Testis (tissue), 3 donors: ENCODE measurements around the gene PLPPR3. TPM values are rescaled to one million over a fixed set of nuclear protein-coding genes. Genes with fewer than 3 reads are reported as not detected.

ENCODE experiments used
- DNase-seq: peaks from one replicate; pipeline ENCODE4 v3.0.0-alpha.2; 2019
- H3K27ac ChIP-seq, 2 donors: fragments of 200-600 bp; sonication (generic); one replicate each; pipeline ENCODE4 v1.5.1; 2019
- H3K27me3 ChIP-seq: fragments of 200-600 bp; sonication (generic); one replicate; pipeline ENCODE4 v1.5.1; 2019
- H3K36me3 ChIP-seq: fragments of 200-600 bp; sonication (generic); one replicate; pipeline ENCODE4 v1.5.1; 2017; ENCODE audit warnings: low read depth; ENCODE audit errors: missing control alignments
- H3K4me1 ChIP-seq: fragments of 200-600 bp; sonication (generic); one replicate; pipeline ENCODE4 v1.5.1; 2019
- H3K4me3 ChIP-seq, 2 donors: fragments of 200-600 bp; sonication (generic); one replicate each; pipeline ENCODE4 v1.5.1; 2017 to 2019
- H3K9me3 ChIP-seq: fragments of 200-600 bp; sonication (generic); one replicate; pipeline ENCODE4 v1.5.1; 2017
- CTCF ChIP-seq, 3 experiments: fragments of 450-650 bp in 2 of 3; fragments of 200-600 bp in 1 of 3; sonication (generic) in 1 of 3; IDR thresholded peaks; one replicate each; pipeline ENCODE4 v1.5.1; 2016 to 2019; ENCODE audit warnings: antibody characterized with exemption in 3 of 3, mild to moderate bottlenecking in 2 of 3, moderate library complexity in 1 of 3
- POLR2A ChIP-seq: fragments of 450-650 bp; IDR thresholded peaks from one replicate; pipeline ENCODE4 v1.6.1; 2017; ENCODE audit warnings: antibody characterized with exemption, mild to moderate bottlenecking, moderate library complexity
- WGBS, 2 donors: methylation state at CpG; one replicate each; pipeline ENCODE4 v1.1.5; 2018; 5-methylcytosine and 5-hydroxymethylcytosine counted together
- intact Hi-C: fragments of 100-400 bp; cut with DNase I; formaldehyde crosslinking; loops from one replicate; pipeline ENCODE4 v1.15.1; 2023; ENCODE audit warnings: low total_unique reads
- polyA plus RNA-seq: library from polyadenylated mRNA; stranded (reverse); fragments of 350-450 nt; fragmentation: Illumina TruSeq; extraction: RNeasy Lipid Tissue Mini Kit (QIAGEN cat#74804); gene quantifications from one replicate; pipeline ENCODE4 v1.2.3, GENCODE V29; 2014; ENCODE audit warnings: low read depth, low replicate concordance; ENCODE audit not compliant: insufficient read depth
- total RNA-seq, 2 donors: library from RNA; depleted of rRNA; stranded (reverse); fragments of >200 nt; gene quantifications; one replicate each; pipeline ENCODE4 v1.2.3, GENCODE V29; 2016

Gene PLPPR3
- total and polyA plus RNA-seq, 3 donors from 2014 or later: 2.7 to 20.1 (median 16.9) TPM

DNA sequence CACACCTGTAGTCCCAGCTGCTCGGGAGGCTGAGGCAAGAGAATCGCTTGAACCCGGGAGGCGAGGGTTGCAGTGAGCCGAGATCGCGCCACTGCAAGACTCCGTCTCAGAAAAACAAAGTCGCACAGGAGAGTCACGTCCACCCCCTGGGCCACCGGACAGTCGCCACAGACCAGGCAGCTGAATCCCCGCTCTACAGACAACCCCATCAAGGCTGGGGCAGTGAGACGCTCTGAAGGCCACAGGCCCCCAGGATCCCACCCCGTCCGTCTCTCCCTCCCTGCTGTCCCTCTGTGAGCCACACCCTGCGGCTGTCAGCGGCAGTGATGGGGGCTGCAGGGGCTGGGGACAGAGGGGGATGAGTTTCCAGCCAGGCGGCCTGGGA, 40.0 kb downstream of the PLPPR3 start:
- 90 to 93% methylated on average over 19 of the region's 19 CpGs for WGBS, 2 donors
- TF ChIP-seq POLR2A: no peak
- no peak for TF ChIP-seq CTCF (IDR thresholded peaks at IDR 0.05)
- intact Hi-C loops: loop anchor here (10.0 kb wide), 1 partner anchor 143 kb away; the partner anchor contains the start of gene ARID3A

GRCh38 chr19:780935-781334, 40.8 kb downstream of the PLPPR3 start:
- Histone ChIP-seq H3K9me3 (no peaks in the 10 kb centered on the region), H3K36me3 (no peaks in the 10 kb centered on the region), H3K4me3 (no peak overlapping the region), H3K27ac (no peak overlapping the region), H3K27me3 (no peaks in the 10 kb centered on the region), H3K4me1 (peaks cover 14% of the 10 kb centered on the region)
- intact Hi-C loops: loop anchor here (10.0 kb wide), 1 partner anchor 144 kb away; the partner anchor contains the start of gene ARID3A
- 80 to 88% methylated on average over 8 to 15 of the region's 15 CpGs for WGBS, 2 donors
- no peak for DNase-seq
- no peak for TF ChIP-seq POLR2A
- TF ChIP-seq CTCF (IDR thresholded peaks at IDR 0.05): no peak

More for the DNA sequence above, 40.0 kb downstream of the PLPPR3 start:
- no peak for DNase-seq
- Histone ChIP-seq H3K4me3 (no peak overlapping the region), H3K27ac (no peak overlapping the region), H3K9me3 (no peaks in the 10 kb centered on the region), H3K36me3 (no peaks in the 10 kb centered on the region), H3K27me3 (no peaks in the 10 kb centered on the region), H3K4me1 (peaks cover 14% of the 10 kb centered on the region)

DNA sequence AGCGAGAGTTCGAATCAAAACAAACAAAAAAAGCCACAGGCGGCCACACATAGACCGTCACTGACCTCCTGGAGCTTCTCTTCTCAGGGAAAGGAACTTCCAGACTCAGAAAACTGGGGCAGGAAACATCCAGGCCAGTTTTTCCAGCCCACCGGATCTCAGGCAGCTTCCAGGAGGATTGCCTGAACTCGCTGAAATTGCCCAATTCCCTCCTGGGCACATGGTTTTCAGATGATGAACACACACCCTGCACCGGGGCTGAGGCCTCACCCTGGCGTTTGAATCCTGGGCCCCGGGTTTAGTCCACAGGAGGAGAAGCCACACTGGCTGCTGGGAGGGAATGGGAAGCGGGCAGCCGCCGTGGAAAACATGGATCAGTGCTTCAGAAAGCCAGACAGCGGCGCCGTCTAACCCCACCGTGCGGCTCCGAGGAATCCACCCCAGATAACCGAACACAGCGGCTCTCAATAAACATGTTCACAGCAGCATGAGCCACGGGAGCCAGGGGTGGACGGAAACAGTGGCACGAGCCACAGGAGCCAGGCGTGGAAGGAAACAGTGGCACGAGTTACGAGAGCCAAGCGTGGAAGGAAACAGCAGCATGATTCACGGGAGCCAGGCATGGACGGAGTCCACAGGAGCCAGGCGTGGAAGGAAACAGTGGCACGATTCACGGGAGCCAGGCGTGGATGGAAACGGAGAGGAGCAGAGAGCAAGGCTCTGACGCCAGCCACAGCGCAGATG, 42.7 kb downstream of the PLPPR3 start:
- no peak for TF ChIP-seq POLR2A
- TF ChIP-seq CTCF (IDR thresholded peaks at IDR 0.05): no peak
- 62 to 71% methylated on average over 30 to 36 of the region's 36 CpGs for WGBS, 2 donors
- intact Hi-C loops: loop anchor here (10.0 kb wide), 1 partner anchor 66 kb away; the partner anchor contains the start of gene PRTN3
- H3K4me3 ChIP-seq: no peak overlapping the region
- no peaks in the 10 kb centered on the region for H3K9me3 ChIP-seq
- no peak for DNase-seq
- H3K4me1 ChIP-seq: peaks cover 11% of the 10 kb centered on the region
- H3K27ac ChIP-seq: peak overlapping the region in 1 of 2 donors; percentile 60
- no peaks in the 10 kb centered on the region for H3K36me3 ChIP-seq
- no peaks in the 10 kb centered on the region for H3K27me3 ChIP-seq

DNA sequence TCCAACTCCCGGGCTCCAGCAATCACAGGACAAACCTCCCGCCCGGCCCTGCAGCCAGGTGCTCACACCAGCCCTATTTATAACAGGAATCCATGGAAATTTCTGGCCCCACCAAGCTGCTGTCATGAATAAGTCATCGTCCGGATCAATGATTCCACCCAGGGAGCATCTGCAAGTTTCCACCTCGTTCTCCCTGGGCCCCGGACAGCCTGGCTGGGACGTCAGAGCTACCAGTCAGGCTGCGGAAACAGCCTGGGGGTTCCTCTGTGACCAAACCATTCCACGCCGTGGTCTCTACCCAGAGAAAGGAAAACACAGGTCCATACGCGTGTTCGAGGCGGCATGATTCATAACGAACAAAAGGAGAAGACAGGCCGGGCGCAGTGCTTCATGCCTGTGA, 45.2 kb downstream of the PLPPR3 start:
- no peak for TF ChIP-seq POLR2A
- TF ChIP-seq CTCF (IDR thresholded peaks at IDR 0.05): no peak
- intact Hi-C loops: loop anchor here (10.0 kb wide), 1 partner anchor 68 kb away; the partner anchor contains the start of gene PRTN3
- no peaks in the 10 kb centered on the region for H3K27me3 ChIP-seq

More for the DNA sequence above, 45.2 kb downstream of the PLPPR3 start:
- Histone ChIP-seq H3K4me3 (no peak overlapping the region), H3K4me1 (no peaks in the 10 kb centered on the region), H3K27ac (no peak overlapping the region), H3K9me3 (no peaks in the 10 kb centered on the region), H3K36me3 (no peaks in the 10 kb centered on the region)
- DNase-seq: no peak
- WGBS, 2 donors: 88 to 94% methylated on average over 18 of the region's 18 CpGs
